ENCODE data around the gene PRIMPOL.

The PRIMPOL gene

GRCh38 chr4:184660978-184661377 lies 11.4 kb downstream of the PRIMPOL start:
- H3K4me3 ChIP-seq (ENCODE audit: control insufficient read depth, low read depth, low read length): no peak overlapping the region
- TF ChIP-seq, protein P1, sequence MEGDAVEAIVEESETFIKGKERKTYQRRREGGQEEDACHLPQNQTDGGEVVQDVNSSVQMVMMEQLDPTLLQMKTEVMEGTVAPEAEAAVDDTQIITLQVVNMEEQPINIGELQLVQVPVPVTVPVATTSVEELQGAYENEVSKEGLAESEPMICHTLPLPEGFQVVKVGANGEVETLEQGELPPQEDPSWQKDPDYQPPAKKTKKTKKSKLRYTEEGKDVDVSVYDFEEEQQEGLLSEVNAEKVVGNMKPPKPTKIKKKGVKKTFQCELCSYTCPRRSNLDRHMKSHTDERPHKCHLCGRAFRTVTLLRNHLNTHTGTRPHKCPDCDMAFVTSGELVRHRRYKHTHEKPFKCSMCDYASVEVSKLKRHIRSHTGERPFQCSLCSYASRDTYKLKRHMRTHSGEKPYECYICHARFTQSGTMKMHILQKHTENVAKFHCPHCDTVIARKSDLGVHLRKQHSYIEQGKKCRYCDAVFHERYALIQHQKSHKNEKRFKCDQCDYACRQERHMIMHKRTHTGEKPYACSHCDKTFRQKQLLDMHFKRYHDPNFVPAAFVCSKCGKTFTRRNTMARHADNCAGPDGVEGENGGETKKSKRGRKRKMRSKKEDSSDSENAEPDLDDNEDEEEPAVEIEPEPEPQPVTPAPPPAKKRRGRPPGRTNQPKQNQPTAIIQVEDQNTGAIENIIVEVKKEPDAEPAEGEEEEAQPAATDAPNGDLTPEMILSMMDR (IDR thresholded peaks at IDR 0.05; ENCODE audit: control insufficient read depth, insufficient read depth, low read depth, low read length, missing control alignments): no peak
- no peak for DNase-seq (ENCODE audit: low read depth)

DNA sequence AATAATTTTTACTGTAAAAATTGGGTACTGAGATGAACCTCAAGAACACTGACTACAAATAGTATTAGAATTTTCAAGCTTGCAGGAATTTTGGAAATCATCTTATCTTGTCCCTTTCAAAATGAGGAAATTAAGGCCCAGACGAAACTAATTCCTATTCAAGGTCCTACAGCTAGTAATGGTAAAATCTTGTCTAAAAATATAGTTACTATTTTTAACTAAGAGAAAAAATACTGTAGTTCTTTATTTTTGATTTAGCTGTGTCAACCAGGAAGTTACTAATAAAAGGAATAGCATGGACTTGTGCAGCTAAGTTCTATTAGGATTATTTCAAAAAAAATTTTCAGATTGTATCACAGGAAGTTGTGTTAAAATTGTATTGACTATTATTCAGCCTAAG lies 12.7 kb downstream of the PRIMPOL start:
- no peak overlapping the region for H3K4me3 ChIP-seq (ENCODE audit: control insufficient read depth, low read depth, low read length)
- no peak for DNase-seq (ENCODE audit: low read depth)
- TF ChIP-seq, protein P1 (IDR thresholded peaks at IDR 0.05; ENCODE audit: control insufficient read depth, insufficient read depth, low read depth, low read length, missing control alignments): no peak

- H3K4me3 ChIP-seq (ENCODE audit: control insufficient read depth, low read depth, low read length): no peak overlapping the region
- TF ChIP-seq, protein P1 (IDR thresholded peaks at IDR 0.05; ENCODE audit: control insufficient read depth, insufficient read depth, low read depth, low read length, missing control alignments): no peak
- DNase-seq (ENCODE audit: low read depth): no peak
Observed at GRCh38 chr4:184664445-184665210, 15.1 kb downstream of the PRIMPOL start.

DNA sequence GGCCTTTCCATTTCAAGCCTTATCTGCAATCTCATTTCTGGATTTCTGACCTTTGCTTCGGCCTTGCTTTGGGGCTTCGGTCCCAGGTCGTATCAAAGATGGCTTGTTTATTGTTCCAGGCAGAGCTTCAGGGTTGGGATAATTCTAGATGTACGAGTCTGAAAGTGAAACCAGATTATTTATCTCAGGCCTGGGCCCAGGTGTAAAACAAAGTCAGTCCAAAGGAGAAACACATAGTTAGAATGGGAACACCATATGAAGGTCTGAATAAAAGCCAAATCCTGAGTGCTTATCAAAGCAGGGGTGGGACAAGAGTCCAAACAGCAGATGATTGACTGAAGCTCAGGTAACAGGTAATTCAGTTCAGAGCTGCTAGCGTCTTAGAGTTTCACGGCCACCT lies 17.1 kb downstream of the PRIMPOL start:
- no peak overlapping the region for H3K4me3 ChIP-seq (ENCODE audit: control insufficient read depth, low read depth, low read length)
- TF ChIP-seq, protein P1 (IDR thresholded peaks at IDR 0.05; ENCODE audit: control insufficient read depth, insufficient read depth, low read depth, low read length, missing control alignments): no peak
- DNase-seq (ENCODE audit: low read depth): no peak

GRCh38 chr4:184668096-184668495 lies 18.6 kb downstream of the PRIMPOL start:
- TF ChIP-seq, protein P1 (IDR thresholded peaks at IDR 0.05; ENCODE audit: control insufficient read depth, insufficient read depth, low read depth, low read length, missing control alignments): no peak
- no peak for DNase-seq (ENCODE audit: low read depth)
- H3K4me3 ChIP-seq (ENCODE audit: control insufficient read depth, low read depth, low read length): no peak overlapping the region

- DNase-seq (ENCODE audit: low read depth): no peak
- no peak overlapping the region for H3K4me3 ChIP-seq (ENCODE audit: control insufficient read depth, low read depth, low read length)
- TF ChIP-seq, protein P1 (IDR thresholded peaks at IDR 0.05; ENCODE audit: control insufficient read depth, insufficient read depth, low read depth, low read length, missing control alignments): no peak
Observed at GRCh38 chr4:184668511-184669114, 19.1 kb downstream of the PRIMPOL start.

All from AG09309 (cell line).